DMS53 treated with DMSO at 0.1 percent for 48 hours (cell line): ENCODE data around the gene SOWAHA.
"Not testable (repeated sequence)": the region's sequence is repeated elsewhere in the genome, so short reads cannot be mapped to it uniquely, and the experiment has no call there.

ENCODE experiments used
- DNase-seq: peaks from one replicate; lab custom pipeline; 2025; ENCODE audit not compliant: unreplicated experiment; lab: John Stamatoyannopoulos, UW

The SOWAHA gene

DNA sequence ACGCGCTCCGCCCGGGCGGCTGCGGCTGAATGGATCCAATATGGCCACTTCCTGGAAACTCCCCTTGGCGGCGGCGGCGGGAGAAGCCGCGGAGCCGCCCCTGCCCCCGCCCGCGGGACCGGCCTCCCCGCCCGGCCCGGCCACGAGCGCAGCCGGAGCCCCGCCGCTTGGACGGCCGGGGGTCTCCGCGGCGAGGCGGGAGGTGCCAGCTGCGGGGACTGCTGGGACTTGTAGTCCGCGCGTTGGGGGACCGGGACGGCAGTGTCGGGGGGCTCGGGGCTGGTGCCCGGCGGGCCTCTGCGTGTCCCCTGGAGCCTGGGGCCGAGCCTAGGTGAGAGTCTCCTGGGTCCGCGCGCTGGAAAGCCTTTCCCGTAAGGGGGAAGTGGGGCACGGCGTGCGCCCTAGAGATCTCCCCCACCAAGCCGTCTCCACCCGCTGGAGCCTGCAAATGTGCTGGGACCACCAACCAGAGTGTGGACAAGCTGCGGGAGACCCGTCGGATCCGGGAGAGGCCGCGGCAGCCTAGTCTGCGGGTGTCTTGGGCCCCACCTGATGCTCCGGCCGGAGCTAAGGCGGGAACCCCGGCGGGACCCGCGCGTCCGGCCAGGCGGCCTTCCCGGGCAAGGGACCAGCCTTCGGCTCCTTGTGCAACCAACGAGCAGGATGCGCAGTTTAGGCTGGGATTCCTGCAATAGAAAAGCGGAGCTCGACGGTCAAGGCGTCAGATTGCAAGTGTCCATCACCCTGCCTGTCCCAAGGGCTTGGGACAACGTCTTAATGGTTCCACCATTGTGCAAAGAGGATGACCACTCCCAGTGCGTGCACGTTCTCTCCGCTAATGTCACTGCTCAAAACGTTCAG lies 35.7 kb upstream of the SOWAHA start, which contains the start of gene SEPTIN8:
Gene SEPTIN8 (minus strand): TSS at position 31 of the 861 bp plus-strand sequence. CDS start 102 bp downstream, outside the sequence.
- DNase-seq: no peak

DNA sequence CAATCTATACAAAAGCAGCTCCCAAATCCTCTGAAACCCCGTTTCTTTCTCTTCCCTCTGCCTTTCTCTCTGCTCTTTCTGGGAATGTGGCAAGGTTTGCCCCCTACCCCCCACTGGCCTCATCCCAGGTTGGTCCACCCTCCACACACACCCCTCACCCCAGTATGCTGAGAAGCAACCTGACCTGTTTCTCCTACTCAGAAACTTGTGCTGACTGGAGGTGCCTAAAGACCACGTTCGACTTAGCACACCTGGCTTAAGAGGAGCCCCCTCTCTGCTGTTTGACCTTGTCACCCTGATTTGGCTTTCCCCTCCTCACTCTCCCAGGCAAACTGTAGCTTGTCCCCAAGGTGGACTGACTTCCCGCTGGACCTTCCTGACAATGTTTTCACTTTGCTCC lies 35.0 kb upstream of the SOWAHA start:
- DNase-seq: no peak

DNA sequence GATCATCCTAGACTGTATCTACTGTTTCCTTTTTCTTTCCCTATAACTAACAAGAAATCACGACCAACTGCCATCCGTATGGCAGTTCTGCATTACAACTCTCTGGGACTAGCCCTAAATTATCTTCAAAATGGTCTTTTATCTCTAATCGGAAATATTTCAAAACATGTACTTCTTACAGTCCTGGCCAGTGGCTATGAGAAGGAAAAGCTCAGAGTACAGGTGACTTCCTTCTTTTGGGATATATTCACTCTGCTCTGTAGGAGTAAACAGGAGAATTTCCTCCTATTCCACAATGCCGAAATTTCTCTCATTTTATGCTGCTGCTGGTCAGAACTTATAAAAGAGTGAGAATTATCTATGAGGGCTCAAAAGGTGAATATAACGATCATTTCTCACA lies 34.2 kb upstream of the SOWAHA start:
- no peak for DNase-seq

DNA sequence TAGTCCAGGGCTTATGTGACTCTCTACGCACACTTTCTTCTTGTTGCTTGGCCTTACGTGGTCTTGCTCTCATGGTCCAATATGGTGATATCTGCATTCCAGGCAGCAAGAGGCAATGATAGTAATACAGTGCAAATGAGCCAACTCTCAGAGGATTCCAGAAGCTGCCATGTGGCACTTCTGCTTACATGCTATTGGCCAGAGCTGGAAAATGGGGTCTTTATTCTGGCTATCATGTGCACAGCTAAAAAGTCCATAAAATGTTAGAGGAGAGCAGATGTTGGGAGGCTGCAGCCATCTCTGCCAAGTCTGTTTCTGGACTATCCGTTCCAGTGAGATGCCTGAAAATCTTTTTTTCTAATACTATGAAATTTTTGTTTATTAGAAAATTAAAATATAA lies 33.1 kb upstream of the SOWAHA start:
- no peak for DNase-seq

DNA sequence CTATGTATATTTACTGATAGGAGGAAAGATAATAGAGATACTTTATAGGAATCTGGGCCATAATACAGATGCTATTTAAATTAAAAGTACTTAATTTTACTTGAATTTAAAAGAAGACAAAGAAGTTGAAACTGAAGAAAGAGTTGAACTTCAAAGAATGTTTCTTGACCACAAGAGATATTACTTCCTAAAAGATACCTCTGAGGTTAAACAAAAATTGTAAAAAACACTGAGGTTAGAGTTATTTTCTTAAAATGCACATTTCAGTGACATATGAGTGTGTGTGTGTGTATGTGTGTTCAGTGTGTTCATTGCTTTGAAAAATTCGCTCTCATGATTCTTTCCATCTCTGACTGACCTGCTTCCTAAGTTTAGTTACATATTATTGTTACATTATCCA lies 32.5 kb upstream of the SOWAHA start:
- DNase-seq: no peak

GRCh38 chr5:132781029-132781428 lies 32.1 kb upstream of the SOWAHA start:
- DNase-seq: no peak

DNA sequence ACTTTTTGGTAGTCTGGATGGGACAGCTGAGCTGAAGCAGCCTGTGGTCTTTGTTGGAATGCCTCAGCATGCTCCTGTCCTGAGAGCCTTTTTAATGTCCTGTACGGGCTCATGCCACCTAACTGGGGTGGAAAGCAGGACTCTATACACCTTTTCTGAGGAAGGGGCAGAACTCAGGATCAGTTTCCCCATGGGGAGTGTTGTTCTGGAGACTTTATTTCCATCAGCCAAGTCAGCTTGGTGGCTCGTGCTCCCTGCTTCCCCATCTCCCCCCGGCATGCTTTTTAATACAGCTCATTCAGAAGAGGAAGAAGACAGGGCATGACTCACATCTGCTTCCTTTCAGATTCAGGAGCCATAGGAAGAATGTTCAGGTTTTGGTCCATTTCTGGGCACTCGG lies 31.0 kb upstream of the SOWAHA start:
- DNase-seq: no peak

DNA sequence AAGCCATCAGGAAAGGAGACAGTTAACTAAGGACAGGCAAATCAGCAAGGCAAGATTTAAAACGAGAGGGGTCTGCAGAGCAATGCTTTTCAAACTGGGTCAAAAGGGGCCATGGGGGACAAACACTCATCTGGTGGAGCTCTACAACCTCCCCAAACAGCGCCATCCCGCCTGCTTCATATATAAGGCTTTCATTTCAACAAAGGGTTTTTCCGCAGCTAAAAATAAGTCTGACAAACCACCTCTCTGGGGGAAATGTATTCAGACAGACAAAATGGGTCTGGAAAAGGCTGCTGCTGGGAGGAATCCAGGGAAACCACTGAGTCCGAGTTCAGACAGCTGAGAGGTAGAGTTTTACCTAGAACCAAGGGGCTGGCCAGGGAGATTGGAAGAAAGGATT lies 27.7 kb upstream of the SOWAHA start:
- DNase-seq: no peak

DNA sequence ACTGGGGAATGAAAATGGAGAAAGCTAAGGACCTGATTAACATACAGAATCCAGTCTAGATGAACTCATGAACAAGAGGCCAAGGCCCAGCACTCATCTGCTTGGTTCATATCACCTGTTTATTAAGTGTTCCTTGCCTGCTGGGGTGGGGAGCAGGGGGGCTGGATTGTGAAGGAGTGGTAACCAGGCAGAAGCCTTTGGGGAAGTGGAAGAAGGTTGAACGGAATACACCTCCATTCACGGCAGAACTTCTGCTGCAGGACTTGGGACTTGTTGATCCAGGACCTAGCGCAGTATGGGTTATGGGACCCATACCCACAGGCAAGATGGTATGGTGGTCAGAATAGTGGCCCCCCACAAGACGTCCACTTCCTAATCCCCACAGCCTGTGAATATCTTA lies 27.2 kb upstream of the SOWAHA start:
- no peak for DNase-seq

- DNase-seq: no peak
Observed at GRCh38 chr5:132787076-132787475, 26.0 kb upstream of the SOWAHA start.

DNA sequence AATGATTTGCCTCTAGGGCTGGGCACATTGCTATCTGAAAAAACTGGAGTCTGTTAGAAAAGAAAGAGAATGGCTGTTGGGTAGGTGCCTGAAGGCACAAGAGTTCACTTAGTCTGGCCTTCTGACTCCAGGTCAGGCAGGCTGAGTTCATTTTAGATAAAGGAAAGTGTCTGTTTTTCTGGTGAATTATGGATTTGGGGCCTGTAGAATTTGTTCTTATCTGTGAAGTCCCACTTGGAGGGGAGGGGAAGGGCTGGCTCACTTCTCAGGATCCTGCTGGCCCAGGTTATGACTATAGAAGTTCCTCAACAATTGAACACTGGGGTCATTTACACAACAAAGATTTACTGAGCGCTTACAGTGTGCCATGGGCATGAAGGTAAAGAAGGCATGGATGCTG lies 24.6 kb upstream of the SOWAHA start:
- no peak for DNase-seq

GRCh38 chr5:132788990-132789886 lies 23.9 kb upstream of the SOWAHA start:
- no peak for DNase-seq

- DNase-seq: no peak
Observed at GRCh38 chr5:132790201-132790865, 22.8 kb upstream of the SOWAHA start.

DNA sequence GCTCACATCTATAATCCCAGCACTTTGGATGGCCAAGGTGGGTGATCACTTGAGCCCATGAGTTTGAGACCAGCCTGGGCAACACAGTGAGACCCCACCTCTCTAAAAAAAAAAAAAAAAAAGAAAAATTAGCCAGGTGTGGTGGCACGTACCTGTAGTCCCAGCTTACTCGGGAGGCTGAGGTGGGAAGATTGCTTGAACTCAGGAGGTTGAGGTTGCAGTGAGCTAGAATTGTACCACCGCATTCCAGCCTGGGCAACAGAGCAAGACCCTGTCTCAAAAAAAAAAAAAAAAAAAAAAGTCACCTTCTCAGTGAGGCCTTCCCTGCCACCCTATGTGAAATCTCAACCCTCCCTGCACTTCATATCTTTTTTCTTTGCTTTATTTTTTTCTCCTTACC lies 22.1 kb upstream of the SOWAHA start:
- no peak for DNase-seq

DNA sequence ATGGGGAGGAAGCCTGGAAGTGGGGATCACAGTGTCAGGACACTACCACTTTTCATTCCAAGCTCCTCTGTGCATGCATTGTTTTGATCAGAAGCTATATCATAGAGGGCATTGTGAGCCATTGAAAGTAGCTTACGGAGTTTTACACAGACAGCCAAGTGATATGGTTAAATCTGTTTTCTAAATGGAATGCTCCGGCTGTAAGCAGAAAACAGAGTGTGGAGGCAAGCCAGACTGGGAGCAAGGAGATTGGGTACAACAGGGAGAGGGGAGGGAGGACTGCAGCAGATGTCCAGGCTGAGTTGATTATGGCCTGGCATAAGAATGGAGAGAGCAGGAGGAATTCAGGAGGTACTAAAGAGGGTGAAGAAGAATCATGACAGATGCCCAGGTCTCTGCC lies 15.5 kb upstream of the SOWAHA start:
- no peak for DNase-seq

DNA sequence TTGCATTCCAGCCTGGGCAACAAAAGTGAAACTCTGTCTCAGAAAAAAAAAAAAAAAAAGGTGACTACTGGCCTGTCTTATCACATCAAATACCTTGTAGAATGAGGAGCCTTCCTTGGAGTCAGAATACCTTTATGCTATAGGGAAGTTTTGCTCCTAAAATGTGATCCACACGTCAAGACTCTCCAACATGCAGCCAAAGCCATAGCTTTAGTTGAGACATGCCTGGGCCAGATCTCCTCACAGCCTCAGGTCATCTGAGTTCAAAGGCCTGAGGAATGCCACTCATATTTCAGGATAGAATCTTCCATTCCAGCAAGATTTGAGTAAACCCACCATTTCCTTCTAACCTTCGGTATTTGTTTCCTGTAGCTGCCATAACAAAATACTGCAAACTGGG lies 13.7 kb upstream of the SOWAHA start:
- no peak for DNase-seq

GRCh38 chr5:132800545-132800944 lies 12.6 kb upstream of the SOWAHA start:
- no peak for DNase-seq

- DNase-seq: no peak
Observed at GRCh38 chr5:132802044-132802684, 10.9 kb upstream of the SOWAHA start.

DNA sequence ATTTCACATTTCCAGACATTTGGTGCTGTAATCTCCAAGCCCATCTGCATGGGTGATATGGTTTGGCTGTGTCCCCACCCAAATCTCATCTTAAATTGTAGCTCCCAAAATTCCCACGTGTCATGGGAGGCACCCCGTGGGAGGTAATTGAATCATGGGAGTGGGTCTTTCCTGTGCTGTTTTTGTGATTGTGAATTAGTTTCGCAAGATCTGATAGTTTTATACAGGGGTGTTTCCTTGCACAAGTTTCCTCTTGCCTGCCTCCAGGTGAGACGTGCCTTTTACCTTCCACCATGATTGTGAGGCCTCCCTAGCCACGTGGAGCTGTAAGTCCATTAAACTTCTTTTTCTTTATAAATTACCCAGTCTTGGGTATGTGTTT lies 10.4 kb upstream of the SOWAHA start:
- DNase-seq: not testable (repeated sequence)

DNA sequence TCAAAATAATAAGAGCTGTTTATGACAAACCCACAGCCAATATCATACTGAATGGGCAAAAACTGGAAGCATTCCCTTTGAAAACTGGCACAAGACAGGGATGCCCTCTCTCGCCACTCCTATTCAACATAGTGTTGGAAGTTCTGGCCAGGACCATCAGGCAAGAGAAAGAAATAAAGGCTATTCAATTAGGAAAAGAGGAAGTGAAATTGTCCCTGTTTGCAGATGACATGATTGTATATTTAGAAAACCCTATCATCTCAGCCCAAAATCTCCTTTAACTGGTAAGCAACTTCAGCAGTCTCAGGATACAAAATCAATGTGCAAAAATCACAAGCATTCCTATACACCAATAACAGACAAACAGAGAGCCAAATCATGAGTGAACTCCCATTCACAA lies 8.9 kb upstream of the SOWAHA start:
- DNase-seq: not testable (repeated sequence)

DNA sequence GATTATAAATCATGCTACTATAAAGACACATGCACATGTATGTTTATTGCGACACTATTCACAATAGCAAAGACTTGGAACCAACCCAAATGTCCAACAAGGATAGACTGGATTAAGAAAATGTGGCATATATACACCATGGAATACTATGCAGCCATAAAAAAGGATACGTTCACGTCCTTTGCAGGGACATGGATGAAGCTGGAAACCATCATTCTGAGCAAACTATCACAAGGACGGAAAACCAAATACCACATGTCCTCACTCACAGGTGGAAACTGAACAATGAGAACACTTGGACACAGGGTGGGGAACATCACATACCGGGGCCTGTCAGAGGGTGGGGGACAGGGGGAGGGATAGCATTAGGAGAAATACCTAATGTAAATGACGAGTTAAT lies 7.2 kb upstream of the SOWAHA start:
- DNase-seq: not testable (repeated sequence)
